GM12878 (cell line): ENCODE measurements around the gene OPCML. TPM values are rescaled to one million over a fixed set of nuclear protein-coding genes. Genes with fewer than 3 reads are reported as not detected.

Experiments
- ATAC-seq: fragments of 200-7000 bp; cut with Tn5 transposase; 3 replicates; pipeline ENCODE4 v1.9.1; 2020; ENCODE audit warnings: mild to moderate bottlenecking, moderate library complexity
- BruUV-seq: library from RNA; stranded (reverse); fragments of 400-500 nt; replicated peaks from 2 replicates; lab custom pipeline; 2021; lab: Mats Ljungman, UMichigan
- CTCF ChIA-PET: fragments of 300-600 bp; sonication (Branson Sonifier 250); formaldehyde crosslinking; extraction: SDS; loops from one replicate; lab custom pipeline; 2021; ENCODE audit warnings: inconsistent platforms; lab: Yijun Ruan, JAX
- POLR2A ChIA-PET: fragments of 350-600 bp; formaldehyde crosslinking; extraction: SDS; loops from one replicate; lab custom pipeline; 2021; ENCODE audit warnings: inconsistent platforms; lab: Charles Lee
- RAD21 ChIA-PET: fragments of 300-600 bp; sonication (Branson Sonifier 250); formaldehyde crosslinking; loops from one replicate; lab custom pipeline; 2023; ENCODE audit warnings: antibody characterized with exemption; ENCODE audit not compliant: unreplicated experiment; lab: Charles Lee
- SMC1A ChIA-PET: fragments of 300-600 bp; sonication (Branson Sonifier 250); formaldehyde crosslinking; loops from one replicate; lab custom pipeline; 2023; ENCODE audit not compliant: unreplicated experiment, uncharacterized antibody; lab: Charles Lee
- DNase-seq: peaks from one replicate; pipeline ENCODE4 v3.0.0-alpha.2; 2011; ENCODE audit warnings: low read depth, low spot score
- FAIRE-seq: peaks from 3 replicates; lab custom pipeline; 2011; peaks lifted over from hg19 to GRCh38; lab: Jason Lieb, UNC
- H2AFZ ChIP-seq: 2 replicates; pipeline ENCODE4 v1.6.0; 2011; ENCODE audit warnings: low read depth, low read length, control low read depth; ENCODE audit not compliant: control insufficient read depth
- H3K27ac ChIP-seq: 2 replicates; pipeline ENCODE4 v1.5.1; 2011; ENCODE audit warnings: control low read depth; ENCODE audit not compliant: control insufficient read depth, insufficient read depth
- H3K27me3 ChIP-seq, 2 experiments: replicated peaks in 1 of 2; 2 replicates each; pipeline versions ENCODE4 v1.6.0 to v1.6.1; 2011; ENCODE audit warnings: low read length in 1 of 2; ENCODE audit not compliant: control insufficient read depth in 2 of 2, insufficient read depth in 2 of 2
- H3K36me3 ChIP-seq, 2 experiments: 2 replicates each; pipeline ENCODE4 v1.5.1; 2011; ENCODE audit warnings: low read length in 1 of 2; ENCODE audit not compliant: control insufficient read depth in 2 of 2, insufficient read depth in 2 of 2
- H3K4me1 ChIP-seq: 2 replicates; pipeline ENCODE4 v1.6.1; 2011; ENCODE audit warnings: mild to moderate bottlenecking, low read length, moderate library complexity, mixed read lengths; ENCODE audit not compliant: control insufficient read depth, insufficient read depth
- H3K4me2 ChIP-seq: 2 replicates; pipeline ENCODE4 v1.6.0; 2011; ENCODE audit warnings: control low read depth; ENCODE audit not compliant: control insufficient read depth, insufficient read depth
- H3K4me3 ChIP-seq: fragments of 200-600 bp; sonication (generic); 2 replicates; pipeline ENCODE4 v1.5.1; 2016
- H3K79me2 ChIP-seq: 2 replicates; pipeline ENCODE4 v1.6.0; 2011; ENCODE audit warnings: low read length; ENCODE audit not compliant: control insufficient read depth, insufficient read depth
- H3K9ac ChIP-seq: 2 replicates; pipeline ENCODE4 v1.8.0; 2011; ENCODE audit warnings: low read length, control low read depth, mixed read lengths; ENCODE audit not compliant: control insufficient read depth, insufficient read depth
- H3K9me3 ChIP-seq: replicated peaks from 3 replicates; pipeline ENCODE4 v1.5.1; 2011; ENCODE audit warnings: mild to moderate bottlenecking, low read length; ENCODE audit not compliant: control insufficient read depth, insufficient read depth
- H4K20me1 ChIP-seq: 2 replicates; pipeline ENCODE4 v1.6.0; 2011; ENCODE audit not compliant: control insufficient read depth, insufficient read depth
- CBX5 ChIP-seq: sonication (generic); IDR thresholded peaks from 2 replicates; pipeline ENCODE4 v1.6.1; 2016; ENCODE audit warnings: low read depth, moderate library complexity, mild to moderate bottlenecking, inconsistent platforms
- ESRRA ChIP-seq: IDR thresholded peaks from 2 replicates; pipeline ENCODE4 v1.6.1; 2012; ENCODE audit warnings: mild to moderate bottlenecking, low read length, improper control_type of control experiment
- IRF4 ChIP-seq: IDR thresholded peaks from 2 replicates; pipeline ENCODE4 v1.6.1; 2011; ENCODE audit warnings: low read depth, low read length
- JUNB ChIP-seq: IDR thresholded peaks from 2 replicates; pipeline ENCODE4 v1.6.1; 2016; ENCODE audit warnings: antibody characterized with exemption, mild to moderate bottlenecking
- MYC ChIP-seq: IDR thresholded peaks from 2 replicates; pipeline ENCODE4 v1.6.1; 2011; ENCODE audit warnings: mild to moderate bottlenecking, low read length, moderate library complexity, inconsistent platforms; ENCODE audit not compliant: insufficient read depth, insufficient replicate concordance, insufficient read length, severe bottlenecking
- POLR2AphosphoS2 ChIP-seq: IDR thresholded peaks from 2 replicates; pipeline ENCODE4 v1.6.1; 2011; ENCODE audit warnings: low read depth, mild to moderate bottlenecking, low read length, improper control_type of control experiment, moderate library complexity
- RFX5 ChIP-seq: IDR thresholded peaks from 2 replicates; pipeline ENCODE4 v1.6.1; 2011; ENCODE audit warnings: low read depth, low read length, improper control_type of control experiment
- SUPT20H ChIP-seq: IDR thresholded peaks from 2 replicates; pipeline ENCODE4 v1.6.1; 2011; ENCODE audit warnings: low read depth, mild to moderate bottlenecking, low read length, moderate library complexity, borderline replicate concordance; ENCODE audit not compliant: control insufficient read depth
- WGBS: methylation state at CpG from one replicate; pipeline ENCODE4 v1.1.6; 2016; ENCODE audit warnings: low lambda C conversion rate; ENCODE audit not compliant: insufficient replicate concordance, insufficient coverage; ENCODE audit errors: missing lambda C conversion rate; 5-methylcytosine and 5-hydroxymethylcytosine counted together
- in situ Hi-C: fragments of 300-500 bp; cut with MboI; formaldehyde crosslinking; loops from 9 replicates; pipeline ENCODE4 v1.14.3; 2018; ENCODE audit warnings: mixed read lengths
- intact Hi-C: fragments of 100-400 bp; cut with micrococcal nuclease; formaldehyde crosslinking; loops from one replicate; pipeline ENCODE4 v1.14.2; 2022; ENCODE audit not compliant: unreplicated experiment
- polyA plus RNA-seq, 11 experiments: library from polyadenylated mRNA; depleted of rRNA in 4 of 11; unstranded in 6 of 11; stranded (reverse) in 5 of 11; fragments of >200 nt; fragmentation: Nextera tagmentation in 4 of 11; fragmentation: Illumina TruSeq in 1 of 11; extraction: Ambion mirVana in 4 of 11; extraction: Trizol in 1 of 11; gene quantifications; 1 replicate in 1 of 11; 2 replicates in 10 of 11; pipeline versions ENCODE4 v1.2.1 to v1.2.3, GENCODE V29; 2011 to 2016; ENCODE audit warnings: inconsistent platforms in 2 of 11, missing spikeins in 2 of 11, low read depth in 1 of 11
- total RNA-seq, 4 experiments: library from RNA; depleted of rRNA in 3 of 4; stranded (reverse); fragments of >200 nt in 3 of 4; fragmentation: Illumina TruSeq in 1 of 4; extraction: Trizol in 1 of 4; gene quantifications; 2 replicates each; pipeline versions ENCODE4 v1.2.1 to v1.2.3, GENCODE V29; 2013 to 2021
- TF ChIP-seq, protein P1 (sequence below): fragments of 450-650 bp; IDR thresholded peaks from 2 replicates; pipeline ENCODE4 v1.6.1; 2014; ENCODE audit warnings: mild to moderate bottlenecking

Gene OPCML
- total and polyA plus RNA-seq, 10 of the 15 experiments (the other 5 are each of a cell fraction or from before 2014, with no cell fraction given) = 0.84 TPM; not detected in 9

DNA sequence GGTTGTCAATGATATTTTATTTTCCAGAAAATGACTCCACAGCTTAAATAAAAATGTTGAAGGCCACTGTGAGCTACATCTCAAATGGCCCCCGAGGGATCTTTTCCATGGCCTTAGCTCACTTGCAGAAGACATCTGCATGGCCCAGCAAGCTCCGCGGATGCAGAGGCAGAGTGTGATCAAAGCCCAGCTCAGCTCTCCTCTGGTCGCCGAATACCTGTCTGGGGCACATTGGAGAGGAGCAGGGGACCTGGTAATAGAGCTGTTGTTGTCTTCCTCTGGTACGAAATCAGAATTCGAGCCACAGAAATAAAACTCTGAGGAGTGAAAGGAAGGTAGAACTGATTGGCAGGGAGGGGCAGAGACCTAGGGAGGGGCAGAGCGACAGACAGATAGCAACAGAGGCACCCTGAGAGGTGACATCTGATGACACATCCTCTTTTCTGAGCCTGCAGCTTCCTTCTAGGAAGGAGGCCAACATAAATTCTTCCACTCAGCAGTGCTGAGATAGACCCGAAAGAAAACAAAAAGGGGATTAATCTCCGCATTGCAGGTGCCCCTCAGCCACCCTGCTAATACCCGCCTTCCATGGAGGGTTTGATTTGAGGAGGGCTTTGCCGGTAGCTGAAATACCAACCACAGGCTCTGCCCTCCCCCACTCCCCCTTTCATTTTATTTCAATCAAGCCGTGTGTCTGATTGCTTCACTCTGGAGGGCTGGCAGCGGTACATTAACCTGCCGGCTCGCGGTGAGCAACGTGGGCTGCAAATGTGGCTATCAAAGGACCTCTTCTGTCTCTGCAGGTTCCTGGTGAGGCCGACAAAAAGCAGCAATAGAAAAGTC lies 759.4 kb downstream of the OPCML start (continued):
- TF ChIP-seq SUPT20H (no peak), MYC (no peak), POLR2AphosphoS2 (no peak), CBX5 (no peak), ESRRA (no peak)
- TF ChIP-seq, protein P1, sequence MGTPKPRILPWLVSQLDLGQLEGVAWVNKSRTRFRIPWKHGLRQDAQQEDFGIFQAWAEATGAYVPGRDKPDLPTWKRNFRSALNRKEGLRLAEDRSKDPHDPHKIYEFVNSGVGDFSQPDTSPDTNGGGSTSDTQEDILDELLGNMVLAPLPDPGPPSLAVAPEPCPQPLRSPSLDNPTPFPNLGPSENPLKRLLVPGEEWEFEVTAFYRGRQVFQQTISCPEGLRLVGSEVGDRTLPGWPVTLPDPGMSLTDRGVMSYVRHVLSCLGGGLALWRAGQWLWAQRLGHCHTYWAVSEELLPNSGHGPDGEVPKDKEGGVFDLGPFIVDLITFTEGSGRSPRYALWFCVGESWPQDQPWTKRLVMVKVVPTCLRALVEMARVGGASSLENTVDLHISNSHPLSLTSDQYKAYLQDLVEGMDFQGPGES = no peak

DNA sequence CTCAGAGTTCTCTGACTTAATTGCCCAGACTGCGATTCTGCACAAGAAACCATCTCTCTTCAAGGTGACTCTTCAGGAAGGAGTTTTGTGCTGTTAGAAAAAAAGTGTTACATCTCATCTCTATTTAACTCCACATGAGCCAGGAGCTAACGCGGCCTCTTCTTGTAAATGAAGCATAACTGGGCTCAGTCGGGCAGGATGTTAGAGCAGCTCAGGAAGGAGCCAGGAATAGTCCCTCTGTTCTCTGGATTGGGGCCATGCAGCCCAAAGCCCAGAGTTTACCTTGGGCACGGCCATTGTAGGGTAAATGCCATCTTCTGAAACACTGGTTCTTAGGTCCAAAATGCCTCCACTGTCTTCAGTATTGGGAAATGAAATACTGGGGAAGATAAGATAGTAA lies 760.6 kb downstream of the OPCML start:
- ChIA-PET CTCF (no interaction called here), RAD21 (no interaction called here), POLR2A (no interaction called here), SMC1A (interaction anchor here (0.6 kb wide), 1 partner anchor 14 kb away, joined by 3 read pairs; no protein-coding TSS in a partner anchor)
- H3K4me2 ChIP-seq = no peak overlapping the region
- no peak for ATAC-seq
- no peak for FAIRE-seq
- no peaks in the 10 kb centered on the region for H3K79me2 ChIP-seq
- no peak overlapping the region for H3K27ac ChIP-seq
- no peak overlapping the region for H3K9ac ChIP-seq
- TF ChIP-seq CBX5 (no peak), IRF4 (no peak), JUNB (no peak), RFX5 (no peak), ESRRA (no peak)
- TF ChIP-seq, protein P1 = no peak
- H3K9me3 ChIP-seq = no peaks in the 10 kb centered on the region
- no peaks in the 10 kb centered on the region for H3K4me1 ChIP-seq
- in situ Hi-C loops = no loop called here
- H3K36me3 ChIP-seq = no peaks in the 10 kb centered on the region
- intact Hi-C loops = no loop called here
- 35% methylated on average over 5 of the region's 5 CpGs for WGBS
- no peaks in the 10 kb centered on the region for H4K20me1 ChIP-seq
- no peak for DNase-seq
- H2AFZ ChIP-seq = no peak overlapping the region
- H3K4me3 ChIP-seq = no peak overlapping the region
- no peaks in the 10 kb centered on the region; a peak in 1 of 4 replicates for H3K27me3 ChIP-seq
- no TSS peak for BruUV-seq
